Amygdala (tissue), 56 donors: ENCODE results near the gene TIGD3.

ENCODE experiments used
- DNase-seq, 56 donors: peaks; one replicate each; lab custom pipeline; 2025; lab: John Stamatoyannopoulos, UW

Gene TIGD3

GRCh38 chr11:65401073-65401802 is 46.7 kb downstream of the TIGD3 start:
- DNase-seq = no peak

- DNase-seq = no peak
These were observed 47.3 kb downstream of the TIGD3 start for GRCh38 chr11:65401803-65402248.

- no peak for DNase-seq
These were observed 48.2 kb downstream of the TIGD3 start for GRCh38 chr11:65402790-65403189.

- DNase-seq = peak in 4 of 56 donors; percentile 15 to 49 (median 20)
These were observed 49.1 kb downstream of the TIGD3 start for GRCh38 chr11:65403607-65404121.

- no peak for DNase-seq
These were observed 49.7 kb downstream of the TIGD3 start for GRCh38 chr11:65404210-65404609.

- DNase-seq = no peak
These were observed 50.2 kb downstream of the TIGD3 start for GRCh38 chr11:65404638-65405339.
